Measurements from ENCODE around the gene PELI2.
"Not testable (repeated sequence)": the region's sequence is repeated elsewhere in the genome, so short reads cannot be mapped to it uniquely, and the experiment has no call there.

Gene PELI2

DNA sequence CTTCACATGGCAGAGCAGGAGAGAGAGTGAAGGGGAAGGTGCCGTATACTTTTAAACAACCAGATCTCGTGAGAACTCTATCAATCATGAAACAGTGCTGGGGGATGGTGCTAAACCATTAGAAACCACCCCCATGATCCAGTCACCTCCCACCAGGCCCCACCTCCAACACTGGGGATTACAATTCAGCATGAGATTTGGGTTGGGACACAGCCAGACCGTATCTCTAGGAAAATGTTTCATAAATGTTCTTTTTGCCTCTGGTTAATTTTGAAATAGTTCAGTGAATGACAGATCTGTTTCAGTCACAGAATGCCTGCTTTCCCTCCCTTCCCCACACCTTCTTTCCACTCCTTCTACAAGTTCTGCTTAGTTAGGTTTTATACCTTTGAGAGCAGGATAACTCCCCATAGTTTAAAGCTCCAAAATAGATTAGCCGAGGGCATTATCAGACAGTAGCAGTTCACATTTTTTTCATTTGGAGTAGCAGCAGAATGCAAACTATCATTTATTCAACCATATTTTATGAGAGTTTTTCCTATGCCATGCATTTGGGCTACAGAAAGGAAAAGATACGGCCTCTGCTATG, 27.1 kb downstream of the PELI2 start:
- DNase-seq, result no peak

- DNase-seq, result no peak
These were observed 27.8 kb downstream of the PELI2 start for GRCh38 chr14:56145965-56146364.

DNA sequence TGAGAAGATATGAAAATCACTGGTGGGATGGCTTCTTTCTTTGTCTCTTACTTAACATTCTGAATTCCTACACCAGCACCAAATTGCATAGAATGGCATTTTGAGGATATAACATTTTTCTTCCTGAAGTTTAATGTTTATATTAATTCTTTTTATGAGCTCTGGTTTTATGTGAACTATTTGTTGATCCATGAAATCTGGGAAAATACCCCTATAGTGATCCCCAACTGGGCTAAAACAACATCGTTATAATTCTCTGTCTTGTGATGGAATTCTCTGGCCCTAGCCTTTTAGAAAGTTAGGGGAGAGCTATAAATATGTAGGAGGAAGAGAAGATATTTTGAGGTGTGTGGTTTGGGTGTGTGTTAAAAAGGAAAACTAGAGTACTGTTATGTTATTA, 29.2 kb downstream of the PELI2 start:
- DNase-seq, result no peak

- no peak for DNase-seq
These were observed 30.0 kb downstream of the PELI2 start for GRCh38 chr14:56147986-56148901.

DNA sequence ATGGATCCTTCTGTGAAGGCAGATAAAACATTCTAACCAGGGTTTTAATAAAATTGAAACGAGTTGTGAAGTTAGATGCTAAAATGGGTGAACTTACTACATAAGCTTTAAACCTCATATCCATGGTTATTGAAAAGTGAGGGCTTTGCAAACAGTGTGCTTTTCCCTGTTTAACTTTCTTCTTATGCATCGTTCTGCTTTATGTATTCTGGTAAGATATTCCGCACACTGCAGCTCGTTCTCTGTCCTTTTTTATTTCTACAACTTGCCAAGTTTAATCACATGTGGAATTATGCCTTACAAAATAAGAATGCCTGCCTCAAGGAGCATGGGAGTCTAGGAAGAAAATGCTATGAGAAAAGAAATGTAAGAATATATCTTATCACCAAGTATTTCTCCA, 30.9 kb downstream of the PELI2 start:
- DNase-seq, result no peak

- no peak for DNase-seq
These were observed 31.8 kb downstream of the PELI2 start for GRCh38 chr14:56149995-56150394.

- no peak for DNase-seq
These were observed 32.6 kb downstream of the PELI2 start for GRCh38 chr14:56150645-56151345.

DNA sequence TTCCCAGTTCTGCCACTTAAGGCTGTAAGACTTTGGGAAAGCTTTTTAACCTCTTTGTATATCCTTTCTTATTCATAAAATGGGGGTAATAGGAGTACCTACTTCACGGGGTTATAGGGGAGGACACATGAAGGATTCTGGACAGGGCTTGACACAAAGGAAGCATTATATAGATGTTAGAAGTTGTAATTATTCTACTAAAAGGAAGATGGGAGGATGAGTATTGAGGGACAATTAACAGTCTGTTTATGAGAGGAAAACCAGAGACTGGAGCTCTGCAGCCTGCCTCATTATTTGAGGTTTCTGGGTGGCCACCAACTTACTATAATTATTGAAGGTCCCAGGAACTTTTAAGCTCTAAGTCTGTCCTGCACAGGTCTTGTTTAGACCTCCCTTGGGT, 34.0 kb downstream of the PELI2 start:
- DNase-seq, result no peak

- peak; percentile 9 for DNase-seq
These were observed 35.1 kb downstream of the PELI2 start for GRCh38 chr14:56153267-56153666.

GRCh38 chr14:56154321-56154720, 36.1 kb downstream of the PELI2 start:
- DNase-seq, result no peak

- DNase-seq, result no peak
These were observed 37.9 kb downstream of the PELI2 start for GRCh38 chr14:56156096-56156495.

DNA sequence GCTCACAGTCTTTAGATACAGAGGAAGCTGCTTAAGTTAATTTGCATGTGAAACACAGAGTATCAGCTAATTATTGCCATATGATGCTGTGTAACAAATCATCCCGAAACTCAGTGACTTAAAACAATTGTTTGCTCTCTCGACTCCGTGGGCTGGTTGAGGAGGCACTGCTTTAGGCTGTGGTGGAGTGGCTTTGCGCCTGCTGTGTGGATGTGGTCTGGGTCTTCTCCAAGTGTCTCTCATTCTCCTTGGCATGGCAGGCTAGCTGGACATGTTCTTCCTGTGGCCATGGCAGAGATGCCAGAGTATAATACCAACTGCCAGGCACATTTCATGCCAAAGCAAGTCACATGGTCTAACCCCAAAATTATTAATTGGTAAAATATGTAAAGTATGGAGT, 40.9 kb downstream of the PELI2 start:
- no peak for DNase-seq

DNA sequence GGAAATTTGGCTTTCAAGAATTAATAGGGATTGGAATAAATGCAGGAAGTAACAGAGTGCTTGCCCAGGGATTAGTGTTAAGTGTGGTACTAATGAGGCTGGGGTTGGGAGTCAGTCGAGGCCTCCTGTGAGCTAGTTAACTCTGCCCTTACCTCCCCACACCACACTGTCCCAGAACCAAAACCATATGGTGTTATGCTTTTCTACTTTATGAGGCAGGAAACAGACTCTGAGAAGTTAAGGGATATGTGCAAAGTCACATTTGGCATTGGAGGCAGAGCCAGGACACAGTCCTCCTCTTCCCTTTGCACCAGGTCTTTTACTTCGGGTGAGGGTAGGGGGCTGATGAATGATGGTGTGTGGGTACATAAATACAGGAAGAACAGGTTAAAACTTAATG, 41.9 kb downstream of the PELI2 start:
- DNase-seq, result no peak

DNA sequence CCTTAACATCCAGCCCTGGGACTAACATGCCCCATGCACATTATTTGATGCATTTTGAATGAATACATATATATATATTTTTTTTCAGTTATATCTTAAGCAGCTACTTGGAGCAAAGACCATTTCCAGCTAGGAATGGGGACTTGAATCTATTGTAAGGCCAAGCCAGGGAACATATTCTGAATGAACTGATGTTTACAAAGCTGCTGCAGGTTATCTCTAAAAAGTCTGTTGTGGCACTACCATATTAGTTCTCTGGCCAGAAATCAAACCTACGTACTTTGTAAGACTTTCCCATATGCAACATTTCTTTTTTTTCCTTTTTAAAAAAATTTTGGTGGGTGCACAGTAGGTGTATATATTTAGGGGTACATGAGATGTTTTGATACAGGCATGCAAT, 43.4 kb downstream of the PELI2 start:
- no peak for DNase-seq

DNA sequence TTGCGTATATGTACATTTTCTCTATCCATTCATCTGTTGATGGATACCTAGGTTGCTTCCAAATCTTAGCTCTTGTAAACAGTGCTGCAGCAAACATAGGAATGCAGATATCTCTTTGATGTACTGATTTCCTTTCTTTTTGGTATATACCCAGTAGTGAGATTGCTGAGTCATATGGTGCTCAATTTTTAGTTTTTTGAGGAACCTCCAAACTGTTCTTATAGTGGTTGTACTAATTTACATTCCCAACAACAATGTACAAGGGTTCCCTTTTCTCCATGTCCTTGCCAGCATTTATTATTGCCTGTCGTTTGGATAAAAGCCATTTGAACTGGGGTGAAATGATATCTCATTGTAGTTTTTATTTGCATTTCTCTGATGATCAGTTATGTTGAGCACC, 44.3 kb downstream of the PELI2 start:
- no peak for DNase-seq

- DNase-seq, result not testable (repeated sequence)
These were observed 48.4 kb downstream of the PELI2 start for GRCh38 chr14:56166579-56166978.

DNA sequence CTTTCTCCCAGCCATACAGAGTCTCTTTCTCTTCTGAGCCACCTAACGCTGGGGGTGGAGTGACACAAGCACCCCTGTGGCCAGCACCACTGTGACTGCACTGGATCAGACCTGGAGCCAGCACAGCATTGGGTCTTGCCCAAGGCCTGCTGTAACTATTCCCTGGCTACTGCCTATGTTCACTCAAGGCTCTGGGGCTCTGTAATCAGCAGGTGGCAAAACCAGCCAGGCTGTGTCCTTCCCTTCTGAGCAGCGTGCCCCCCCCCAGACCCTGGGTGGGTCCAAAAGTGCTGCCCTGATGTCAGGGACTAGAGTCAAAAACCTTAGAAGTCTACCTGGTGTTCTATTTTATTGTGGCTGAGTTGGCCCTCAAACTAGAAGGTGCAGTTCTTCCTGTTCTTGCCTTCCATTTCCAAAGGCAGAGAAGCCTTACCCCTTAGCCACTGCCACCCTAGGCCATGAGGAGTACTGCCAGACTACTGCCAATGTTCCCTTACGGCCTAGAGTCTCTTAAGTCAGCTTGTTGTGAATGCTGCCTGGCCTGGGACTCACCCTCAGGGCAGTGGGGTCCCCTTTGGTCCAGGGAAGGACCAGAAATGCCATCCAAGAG, 49.9 kb downstream of the PELI2 start:
- no peak for DNase-seq

- DNase-seq, result no peak
These were observed 51.8 kb downstream of the PELI2 start for GRCh38 chr14:56170028-56170427.

DNA sequence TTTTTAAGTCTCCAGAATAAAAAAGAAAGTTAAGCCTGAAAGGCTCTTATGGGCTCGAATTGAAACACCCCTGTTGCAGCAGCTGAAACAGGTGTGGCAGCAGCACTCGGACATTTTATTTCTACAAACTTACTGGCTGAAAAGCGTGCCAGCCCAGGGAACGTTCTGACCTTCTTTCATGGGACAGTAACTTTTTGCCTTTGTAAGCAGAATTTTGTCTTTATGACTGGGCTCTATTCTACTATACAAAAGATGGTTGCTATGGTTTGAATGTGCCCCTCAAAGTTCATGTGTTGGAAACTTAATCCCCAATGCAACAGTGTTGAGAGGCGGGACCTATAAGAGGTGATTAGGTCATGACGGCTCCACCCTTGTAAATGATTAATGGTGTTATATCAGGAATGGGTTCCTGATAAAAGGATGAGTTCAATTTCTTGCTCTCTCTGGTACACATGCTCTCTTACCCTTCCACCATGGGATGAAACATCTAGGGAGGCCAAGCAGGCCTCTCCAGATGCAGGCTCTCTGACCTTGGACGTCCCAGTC, 52.7 kb downstream of the PELI2 start:
- no peak for DNase-seq

- no peak for DNase-seq
These were observed 53.9 kb downstream of the PELI2 start for GRCh38 chr14:56172074-56172473.

DNA sequence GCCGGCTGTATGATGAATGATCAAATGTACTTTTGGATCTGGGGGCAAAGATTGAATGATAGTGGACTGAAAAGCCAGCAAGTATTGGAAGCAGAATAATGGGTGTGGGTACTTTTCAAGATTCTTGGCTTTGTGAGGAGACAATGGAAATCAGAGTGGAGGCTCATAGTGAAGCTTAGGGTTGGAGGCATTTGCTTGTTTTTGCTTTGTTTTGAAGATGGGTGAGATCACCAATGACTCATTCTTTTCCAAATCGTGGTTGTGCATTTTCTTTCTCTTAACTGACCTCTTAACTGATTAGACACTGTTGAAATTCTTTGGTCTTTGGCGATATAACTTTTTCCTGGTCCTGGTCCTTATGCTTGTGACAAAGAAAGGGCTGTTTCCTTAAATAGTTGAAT, 54.4 kb downstream of the PELI2 start:
- DNase-seq, result peak; percentile 55

GRCh38 chr14:56173365-56173922, 55.2 kb downstream of the PELI2 start:
- no peak for DNase-seq

- no peak for DNase-seq
These were observed 57.6 kb downstream of the PELI2 start for GRCh38 chr14:56175773-56176172.
